ENCODE results near the gene PLEKHG4. TPM values are rescaled to one million over a fixed set of nuclear protein-coding genes. Genes with fewer than 3 reads are reported as not detected.
A peak's percentile ranks its signal among the peaks of the same experiment; 100 is the strongest.

Gene PLEKHG4
- total RNA-seq, 2 experiments from 2014 or later = 7.7 to 12.8 TPM

DNA sequence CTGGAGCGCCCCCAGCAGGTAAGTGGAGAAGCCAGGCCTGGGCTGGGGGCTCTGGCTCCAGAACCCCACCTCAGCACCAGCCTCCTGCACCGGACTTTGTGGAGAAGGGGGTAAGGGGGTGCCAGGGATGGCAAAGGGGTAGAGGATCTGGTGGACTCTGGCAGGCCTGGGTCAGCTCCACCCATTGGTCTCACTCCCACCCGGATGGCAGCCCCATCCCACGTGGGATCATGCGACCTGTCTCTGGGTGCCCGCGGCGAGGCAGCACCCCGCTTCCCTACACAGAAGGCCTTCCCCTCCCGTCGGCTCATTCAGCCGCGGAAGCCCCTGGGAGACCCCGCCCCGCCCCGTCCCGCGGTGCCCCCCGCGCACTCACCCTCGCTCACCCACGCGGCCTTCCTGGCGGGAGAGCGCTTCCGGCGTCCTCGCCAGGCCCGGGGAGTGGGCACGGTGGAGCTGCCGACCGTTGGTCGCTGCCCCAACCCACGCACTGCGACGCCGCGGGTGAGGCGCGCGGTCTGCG, 498 bp upstream of the PLEKHG4 start:
- H3K27me3 Mint-ChIP-seq = no peaks in the 10 kb centered on the region
- H3K36me3 Mint-ChIP-seq = peaks cover 7% of the 10 kb centered on the region
- CTCF ChIA-PET = interaction anchor here (0.5 to 4.7 kb wide), 29 partner anchors 9 to 384 kb away, joined by 3 to 18 read pairs (median 4); partner anchors contain the start of genes E2F4, KCTD19, LRRC36 and ZDHHC1
- DNase-seq (peak; percentile 73), ATAC-seq (peak; percentile 65)
- no peaks in the 10 kb centered on the region for H3K9me3 Mint-ChIP-seq (ENCODE audit: low read depth)
- peaks cover 19% of the 10 kb centered on the region for H3K4me1 Mint-ChIP-seq
- peak overlapping the region; percentile 78 for H3K27ac Mint-ChIP-seq
- H3K4me3 Mint-ChIP-seq = peak overlapping the region; percentile 80

DNA sequence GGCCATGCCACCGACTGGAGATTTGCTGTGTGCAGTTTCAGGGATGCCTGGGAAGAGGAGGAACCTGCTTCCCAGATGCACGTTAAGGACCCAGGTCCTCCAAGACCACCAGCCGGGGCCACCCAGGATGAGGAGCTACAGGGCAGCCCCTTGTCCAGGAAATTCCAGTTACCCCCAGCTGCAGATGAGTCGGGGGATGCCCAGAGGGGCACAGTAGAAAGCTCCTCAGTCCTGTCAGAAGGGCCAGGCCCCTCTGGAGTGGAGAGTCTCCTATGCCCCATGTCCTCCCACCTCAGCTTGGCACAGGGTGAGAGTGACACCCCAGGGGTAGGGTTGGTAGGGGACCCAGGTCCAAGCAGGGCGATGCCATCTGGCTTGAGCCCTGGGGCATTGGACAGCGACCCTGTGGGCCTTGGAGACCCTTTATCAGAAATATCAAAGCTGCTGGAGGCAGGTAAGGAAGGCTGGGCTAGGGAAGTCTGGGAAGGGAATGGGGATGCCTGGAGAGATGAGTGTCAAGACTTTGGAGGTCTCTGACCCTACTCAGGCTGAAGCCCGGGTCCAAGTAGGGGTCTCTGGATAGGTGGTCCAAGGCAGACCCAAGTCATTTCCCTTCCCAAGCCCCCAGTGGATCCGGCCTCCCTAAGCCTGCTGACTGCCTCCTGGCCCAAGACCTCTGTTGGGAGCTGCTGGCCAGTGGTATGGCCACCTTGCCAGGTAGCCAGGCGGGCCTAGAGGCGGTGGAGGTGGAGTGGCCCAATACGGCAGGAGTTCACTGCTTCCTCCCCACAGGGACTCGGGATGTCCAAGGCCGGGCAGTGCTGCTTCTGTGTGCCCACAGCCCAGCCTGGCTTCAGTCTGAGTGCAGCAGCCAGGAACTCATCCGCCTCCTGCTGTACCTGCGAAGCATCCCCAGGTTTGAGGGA, 1.0 kb downstream of the PLEKHG4 start:
- no peaks in the 10 kb centered on the region for H3K9me3 Mint-ChIP-seq (ENCODE audit: low read depth)
- H3K4me1 Mint-ChIP-seq = peaks cover 19% of the 10 kb centered on the region
- H3K27me3 Mint-ChIP-seq = no peaks in the 10 kb centered on the region
- DNase-seq (no peak), ATAC-seq (no peak)
- peaks cover 6% of the 10 kb centered on the region for H3K36me3 Mint-ChIP-seq
- CTCF ChIA-PET = interaction anchor here (0.8 to 4.7 kb wide), 11 partner anchors 9 to 439 kb away, joined by 3 to 18 read pairs (median 3); partner anchors contain the start of genes GFOD2, SLC9A5, TPPP3 and ZDHHC1
- peak overlapping the region; percentile 51 for H3K4me3 Mint-ChIP-seq
- H3K27ac Mint-ChIP-seq = peak overlapping the region; percentile 45

DNA sequence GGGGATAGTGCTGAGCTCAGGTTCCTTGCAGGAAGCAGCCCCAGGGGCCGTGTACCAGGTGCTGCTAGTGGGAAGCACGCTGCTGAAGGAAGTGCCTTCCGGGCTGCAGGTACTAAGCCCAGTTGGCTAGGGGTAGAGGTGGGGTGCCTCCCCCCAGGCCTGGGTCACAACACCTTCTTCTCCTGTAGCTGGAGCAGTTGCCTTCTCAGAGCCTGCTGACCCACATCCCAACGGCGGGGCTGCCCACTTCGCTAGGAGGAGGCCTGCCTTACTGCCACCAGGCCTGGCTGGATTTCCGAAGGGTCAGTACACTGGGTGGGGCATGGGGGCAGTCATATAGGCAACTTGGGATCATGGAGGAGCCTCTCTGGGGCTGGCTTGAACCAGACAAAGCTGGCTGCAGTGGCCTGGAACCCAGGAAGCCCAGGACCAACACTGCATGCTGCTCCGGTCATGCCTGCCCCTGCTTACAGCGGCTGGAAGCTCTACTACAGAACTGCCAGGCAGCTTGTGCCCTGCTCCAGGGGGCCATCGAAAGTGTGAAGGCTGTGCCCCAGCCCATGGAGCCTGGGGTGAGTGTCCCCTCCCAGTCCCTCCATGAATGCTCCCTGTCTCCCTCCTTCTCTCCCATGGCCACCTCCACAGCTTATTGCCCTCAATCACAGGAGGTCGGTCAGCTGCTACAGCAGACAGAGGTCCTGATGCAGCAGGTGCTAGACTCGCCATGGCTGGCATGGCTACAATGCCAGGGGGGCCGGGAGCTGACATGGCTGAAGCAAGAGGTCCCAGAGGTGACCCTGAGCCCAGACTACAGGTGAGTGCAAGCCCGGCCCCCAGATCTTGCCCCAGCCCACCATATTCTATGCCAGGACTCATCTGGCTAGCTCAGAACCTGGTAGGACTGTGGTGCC, 2.5 kb downstream of the PLEKHG4 start:
- no peak overlapping the region for H3K27ac Mint-ChIP-seq
- CTCF ChIA-PET = interaction anchor here (0.5 to 4.7 kb wide), 11 partner anchors 11 to 184 kb away, joined by 3 to 18 read pairs (median 3); partner anchors contain the start of genes SLC9A5, TPPP3 and ZDHHC1
- H3K9me3 Mint-ChIP-seq (ENCODE audit: low read depth) = no peaks in the 10 kb centered on the region
- peaks cover 14% of the 10 kb centered on the region for H3K4me1 Mint-ChIP-seq
- no peak for DNase-seq
- H3K4me3 Mint-ChIP-seq = no peak overlapping the region
- ATAC-seq = no peak
- H3K27me3 Mint-ChIP-seq = no peaks in the 10 kb centered on the region
- H3K36me3 Mint-ChIP-seq = no peaks in the 10 kb centered on the region

DNA sequence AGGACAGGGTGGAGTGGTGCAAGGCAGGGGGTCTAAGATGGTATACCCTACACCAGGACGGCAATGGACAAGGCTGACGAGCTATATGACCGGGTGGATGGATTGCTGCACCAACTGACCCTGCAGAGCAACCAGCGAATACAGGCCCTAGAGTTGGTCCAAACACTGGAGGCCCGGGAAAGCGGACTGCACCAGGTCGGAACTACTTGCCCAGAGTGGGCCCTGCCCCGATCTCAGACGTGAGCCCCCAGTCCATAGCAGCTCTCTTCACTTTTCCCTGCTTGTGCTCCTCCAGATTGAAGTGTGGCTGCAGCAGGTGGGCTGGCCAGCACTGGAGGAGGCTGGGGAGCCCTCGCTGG, 3.1 kb downstream of the PLEKHG4 start:
- CTCF ChIA-PET = interaction anchor here (0.8 to 1.0 kb wide), 2 partner anchors 10 to 22 kb away, joined by 3 read pairs; no protein-coding TSS in a partner anchor
- Mint-ChIP-seq H3K27me3 (no peaks in the 10 kb centered on the region), H3K4me3 (no peak overlapping the region), H3K4me1 (peaks cover 9% of the 10 kb centered on the region), H3K9me3 (ENCODE audit: low read depth) (no peaks in the 10 kb centered on the region), H3K27ac (no peak overlapping the region), H3K36me3 (no peaks in the 10 kb centered on the region)
- no peak for DNase-seq
- no peak for ATAC-seq

DNA sequence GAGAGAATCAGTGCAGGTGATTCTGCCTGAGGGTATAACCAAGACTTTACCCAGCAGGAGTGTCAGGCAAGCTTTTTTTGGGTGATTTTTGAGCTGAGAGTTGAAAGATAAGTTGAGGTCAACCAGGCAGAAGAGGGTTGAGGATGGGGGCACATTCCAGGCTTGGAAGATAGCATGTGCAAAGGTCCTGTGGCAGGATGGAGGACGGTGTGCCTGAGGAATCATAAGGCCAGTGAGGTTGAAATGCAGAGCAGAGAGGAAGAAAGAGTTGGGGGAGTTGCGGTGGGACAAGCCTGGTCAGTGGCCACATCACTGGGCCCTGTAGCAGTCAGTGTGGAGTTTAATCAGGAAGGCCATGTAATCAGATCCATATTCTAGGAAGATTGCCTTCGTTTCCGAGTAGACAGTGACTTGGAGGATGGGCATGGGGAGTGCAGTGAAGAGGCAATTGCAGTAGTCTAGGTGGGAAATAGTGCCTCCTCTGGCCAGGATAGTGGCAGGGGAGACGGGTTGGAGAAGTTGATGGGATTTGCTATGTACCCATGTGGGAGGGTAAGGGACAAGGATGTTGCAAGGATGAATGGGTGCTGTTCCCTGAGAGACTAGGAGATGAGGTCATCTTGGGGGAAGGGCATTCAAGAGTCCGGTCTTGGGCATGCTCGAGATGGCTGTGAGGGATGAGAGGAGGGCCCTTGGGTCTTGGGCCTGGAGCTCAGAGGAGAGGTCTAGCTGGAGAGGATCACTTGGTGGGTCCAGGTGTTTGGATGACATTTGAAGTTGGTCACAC, 3.9 kb downstream of the PLEKHG4 start:
- no peak for ATAC-seq
- Mint-ChIP-seq H3K9me3 (ENCODE audit: low read depth) (no peaks in the 10 kb centered on the region), H3K4me3 (no peak overlapping the region), H3K4me1 (peaks cover 3% of the 10 kb centered on the region), H3K27me3 (no peaks in the 10 kb centered on the region), H3K36me3 (no peaks in the 10 kb centered on the region), H3K27ac (no peak overlapping the region)
- CTCF ChIA-PET = interaction anchor here (0.8 to 0.9 kb wide), 2 partner anchors 56 to 165 kb away, joined by 3 to 4 read pairs; no protein-coding TSS in a partner anchor
- no peak for DNase-seq

DNA sequence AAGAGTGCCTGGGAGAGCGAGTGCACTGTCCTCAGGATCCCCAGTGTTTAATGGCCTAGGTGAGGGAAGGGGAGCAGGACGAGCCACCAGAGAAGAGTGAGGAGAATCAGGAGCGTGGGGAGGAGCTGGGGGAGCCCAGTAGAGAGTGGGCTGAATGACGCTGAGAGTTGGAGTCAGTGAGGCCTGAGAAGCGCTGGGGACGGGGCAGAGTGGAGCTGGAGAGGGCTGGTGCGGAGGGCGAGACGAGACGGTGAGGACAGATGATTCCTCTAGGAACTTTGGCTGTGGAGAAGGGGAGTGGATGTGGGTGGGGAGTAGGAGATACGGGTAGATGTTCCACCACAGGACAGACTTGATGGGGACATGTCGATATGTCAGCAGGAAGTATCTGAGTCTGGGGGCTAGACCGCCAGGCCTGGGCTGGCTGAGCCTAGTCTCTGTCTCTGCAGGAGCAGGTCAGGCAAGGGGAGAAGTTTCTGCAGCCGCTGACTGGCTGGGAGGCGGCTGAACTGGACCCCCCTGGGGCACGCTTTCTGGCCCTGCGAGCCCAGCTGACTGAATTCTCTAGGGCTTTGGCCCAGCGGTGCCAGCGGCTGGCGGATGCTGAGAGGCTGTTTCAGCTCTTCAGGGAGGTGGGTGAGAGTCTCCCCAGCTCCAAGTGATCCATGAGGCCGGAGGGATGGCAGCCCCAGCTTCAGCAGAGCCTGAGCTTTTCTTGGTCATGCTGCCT, 4.7 kb downstream of the PLEKHG4 start:
- Mint-ChIP-seq H3K36me3 (no peaks in the 10 kb centered on the region), H3K27ac (no peak overlapping the region), H3K4me1 (no peaks in the 10 kb centered on the region), H3K4me3 (no peak overlapping the region), H3K9me3 (ENCODE audit: low read depth) (no peaks in the 10 kb centered on the region), H3K27me3 (no peaks in the 10 kb centered on the region)
- ATAC-seq (no peak), DNase-seq (no peak)
- CTCF ChIA-PET = interaction anchor here (0.8 to 1.1 kb wide), 3 partner anchors 55 to 164 kb away, joined by 3 to 4 read pairs (median 3); no protein-coding TSS in a partner anchor

DNA sequence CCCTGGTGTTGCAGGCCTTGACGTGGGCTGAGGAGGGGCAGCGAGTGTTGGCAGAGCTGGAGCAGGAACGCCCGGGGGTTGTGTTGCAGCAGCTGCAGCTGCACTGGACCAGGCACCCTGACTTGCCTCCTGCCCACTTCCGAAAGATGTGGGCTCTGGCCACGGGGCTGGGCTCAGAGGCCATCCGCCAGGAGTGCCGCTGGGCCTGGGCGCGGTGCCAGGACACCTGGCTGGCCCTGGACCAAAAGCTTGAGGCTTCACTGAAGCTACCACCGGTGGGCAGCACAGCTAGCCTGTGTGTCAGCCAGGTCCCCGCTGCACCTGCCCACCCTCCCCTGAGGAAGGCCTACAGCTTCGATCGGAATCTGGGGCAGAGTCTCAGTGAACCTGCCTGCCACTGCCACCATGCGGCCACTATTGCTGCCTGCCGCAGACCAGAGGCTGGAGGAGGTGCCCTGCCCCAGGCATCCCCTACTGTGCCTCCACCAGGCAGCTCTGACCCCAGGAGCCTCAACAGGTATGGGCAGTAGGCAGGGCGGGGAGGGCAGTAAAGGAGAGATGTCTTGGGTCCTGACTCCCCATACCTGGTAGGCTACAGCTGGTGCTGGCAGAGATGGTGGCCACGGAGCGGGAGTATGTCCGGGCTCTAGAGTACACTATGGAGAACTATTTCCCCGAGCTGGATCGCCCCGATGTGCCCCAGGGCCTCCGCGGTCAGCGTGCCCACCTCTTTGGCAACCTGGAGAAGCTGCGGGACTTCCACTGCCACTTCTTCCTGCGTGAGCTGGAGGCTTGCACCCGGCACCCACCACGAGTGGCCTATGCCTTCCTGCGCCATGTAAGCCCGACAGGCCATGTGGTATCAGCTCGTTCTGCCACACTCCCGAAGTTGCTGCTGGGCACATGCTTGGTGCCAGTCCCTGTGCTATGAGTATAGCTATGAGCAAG, 5.6 kb downstream of the PLEKHG4 start:
- Mint-ChIP-seq H3K9me3 (ENCODE audit: low read depth) (no peaks in the 10 kb centered on the region), H3K27me3 (no peaks in the 10 kb centered on the region), H3K36me3 (no peaks in the 10 kb centered on the region), H3K27ac (no peak overlapping the region), H3K4me1 (peaks cover 7% of the 10 kb centered on the region), H3K4me3 (no peak overlapping the region)
- CTCF ChIA-PET = interaction anchor here (0.9 to 2.2 kb wide), 7 partner anchors 35 to 267 kb away, joined by 3 to 5 read pairs (median 3); partner anchors contain the start of genes KCTD19 and LRRC36
- no peak for DNase-seq
- no peak for ATAC-seq

DNA sequence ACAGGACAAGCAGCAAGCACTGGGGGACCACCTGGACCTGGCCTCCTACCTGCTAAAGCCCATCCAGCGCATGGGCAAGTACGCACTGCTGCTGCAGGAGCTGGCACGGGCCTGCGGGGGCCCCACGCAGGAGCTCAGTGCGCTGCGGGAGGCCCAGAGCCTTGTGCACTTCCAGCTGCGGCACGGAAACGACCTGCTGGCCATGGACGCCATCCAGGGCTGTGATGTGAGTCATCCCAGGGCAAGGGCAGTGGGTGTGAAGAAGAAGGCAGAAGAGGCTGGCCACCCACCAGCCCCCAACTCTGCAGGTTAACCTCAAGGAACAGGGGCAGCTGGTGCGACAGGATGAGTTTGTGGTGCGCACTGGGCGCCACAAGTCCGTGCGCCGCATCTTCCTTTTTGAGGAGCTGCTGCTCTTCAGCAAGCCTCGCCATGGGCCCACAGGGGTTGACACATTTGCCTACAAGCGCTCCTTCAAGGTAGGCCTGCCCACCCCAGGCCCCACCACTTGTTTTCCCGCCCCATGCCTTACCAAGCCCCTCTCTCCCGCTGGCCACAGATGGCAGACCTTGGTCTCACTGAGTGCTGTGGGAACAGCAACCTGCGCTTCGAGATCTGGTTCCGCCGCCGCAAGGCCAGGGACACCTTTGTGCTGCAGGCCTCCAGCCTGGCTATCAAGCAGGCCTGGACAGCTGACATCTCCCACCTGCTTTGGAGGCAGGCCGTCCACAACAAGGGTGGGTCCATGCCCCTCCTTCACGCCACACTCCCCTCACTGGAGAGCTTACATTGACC, 7.3 kb downstream of the PLEKHG4 start:
- Mint-ChIP-seq H3K4me3 (no peak overlapping the region), H3K36me3 (no peaks in the 10 kb centered on the region), H3K27me3 (no peaks in the 10 kb centered on the region), H3K27ac (no peak overlapping the region), H3K9me3 (ENCODE audit: low read depth) (no peaks in the 10 kb centered on the region), H3K4me1 (peaks cover 15% of the 10 kb centered on the region)
- ATAC-seq = no peak
- CTCF ChIA-PET = interaction anchor here (0.6 to 2.2 kb wide), 7 partner anchors 8 to 341 kb away, joined by 3 to 5 read pairs (median 4); partner anchors contain the start of genes KCTD19 and LRRC36
- no peak for DNase-seq

DNA sequence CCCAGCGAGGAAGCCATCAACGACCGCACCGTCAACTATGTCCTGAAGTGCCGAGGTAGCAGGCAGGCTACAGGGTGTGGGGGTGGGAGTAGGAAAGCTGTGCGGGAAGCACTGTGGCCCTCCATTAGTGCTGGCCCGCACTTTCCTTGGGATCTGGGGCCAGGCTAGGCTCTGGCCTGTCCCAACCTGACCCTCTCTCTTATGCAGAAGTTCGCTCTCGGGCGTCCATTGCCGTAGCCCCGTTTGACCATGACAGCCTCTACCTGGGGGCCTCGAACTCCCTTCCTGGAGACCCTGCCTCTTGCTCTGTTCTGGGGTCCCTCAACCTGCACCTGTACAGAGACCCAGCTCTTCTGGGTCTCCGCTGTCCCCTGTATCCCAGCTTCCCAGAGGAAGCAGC, 8.6 kb downstream of the PLEKHG4 start:
- Mint-ChIP-seq H3K4me1 (peaks cover 15% of the 10 kb centered on the region), H3K27ac (no peak overlapping the region), H3K9me3 (ENCODE audit: low read depth) (no peaks in the 10 kb centered on the region), H3K4me3 (no peak overlapping the region), H3K36me3 (no peaks in the 10 kb centered on the region), H3K27me3 (no peaks in the 10 kb centered on the region)
- CTCF ChIA-PET = interaction anchor here (0.5 to 1.9 kb wide), 4 partner anchors 10 to 1467 kb away, joined by 3 to 6 read pairs (median 4); partner anchors contain the start of genes KCTD19 and LRRC36
- no peak for DNase-seq
- ATAC-seq = no peak

DNA sequence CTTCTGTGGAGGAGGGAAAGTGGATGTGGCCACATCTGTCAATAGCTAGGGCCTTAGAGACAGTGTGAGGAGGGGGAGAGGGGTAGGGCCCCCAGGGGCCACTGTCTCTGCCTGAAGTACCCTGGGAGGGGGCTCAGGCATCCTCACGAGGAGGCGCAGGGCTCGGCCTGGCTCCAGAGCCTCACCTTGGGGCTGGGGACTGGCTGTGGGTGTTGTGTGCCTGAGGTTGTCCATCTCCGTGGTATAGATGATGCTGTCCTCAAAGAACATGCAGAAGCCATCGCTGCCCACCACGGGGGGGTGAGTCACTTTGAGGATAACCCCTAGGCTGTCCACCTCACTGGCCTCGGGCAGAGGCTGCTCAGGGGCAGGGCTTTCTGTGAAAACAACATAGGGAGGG, 12.1 kb downstream of the PLEKHG4 start:
- Mint-ChIP-seq H3K27me3 (no peaks in the 10 kb centered on the region), H3K4me1 (peaks cover 19% of the 10 kb centered on the region), H3K27ac (no peak overlapping the region), H3K9me3 (ENCODE audit: low read depth) (no peaks in the 10 kb centered on the region), H3K4me3 (no peak overlapping the region), H3K36me3 (no peaks in the 10 kb centered on the region)
- ATAC-seq (no peak), DNase-seq (no peak)
- CTCF ChIA-PET = interaction anchor here (0.9 kb wide), 1 partner anchor 130 kb away, joined by 3 read pairs; no protein-coding TSS in a partner anchor

All from activated CD8-positive, alpha-beta memory T cell treated with anti-CD3 and anti-CD28 coated beads, Interleukin-2, amount 10 ng/mL, durations not matched to agents 7 days and 5 days (primary cell).